Smooth muscle cell of the pulmonary artery (primary cell): ENCODE results near the gene KLHL22. TPM values are rescaled to one million over a fixed set of nuclear protein-coding genes. Genes with fewer than 3 reads are reported as not detected.

Experiments used
- total RNA-seq: library from RNA; depleted of rRNA; stranded (reverse); fragments of >200 nt; gene quantifications from 2 replicates; pipeline ENCODE4 v1.2.3, GENCODE V29; 2014

The KLHL22 gene
- total RNA-seq: 33.8 and 37.7 TPM in 2 replicates

GRCh38 chr22:20494978-20495860, at the start of gene KLHL22:
TSS of gene KLHL22 (minus strand) at chr22:20495795. CDS start at chr22:20489211, 6,584 bp downstream.

GRCh38 chr22:20507253-20508066, 11.9 kb upstream of the KLHL22 start, which contains the start of gene MED15:
TSS of gene MED15 (plus strand) at chr22:20507610. CDS start at chr22:20507679, 69 bp downstream.

DNA sequence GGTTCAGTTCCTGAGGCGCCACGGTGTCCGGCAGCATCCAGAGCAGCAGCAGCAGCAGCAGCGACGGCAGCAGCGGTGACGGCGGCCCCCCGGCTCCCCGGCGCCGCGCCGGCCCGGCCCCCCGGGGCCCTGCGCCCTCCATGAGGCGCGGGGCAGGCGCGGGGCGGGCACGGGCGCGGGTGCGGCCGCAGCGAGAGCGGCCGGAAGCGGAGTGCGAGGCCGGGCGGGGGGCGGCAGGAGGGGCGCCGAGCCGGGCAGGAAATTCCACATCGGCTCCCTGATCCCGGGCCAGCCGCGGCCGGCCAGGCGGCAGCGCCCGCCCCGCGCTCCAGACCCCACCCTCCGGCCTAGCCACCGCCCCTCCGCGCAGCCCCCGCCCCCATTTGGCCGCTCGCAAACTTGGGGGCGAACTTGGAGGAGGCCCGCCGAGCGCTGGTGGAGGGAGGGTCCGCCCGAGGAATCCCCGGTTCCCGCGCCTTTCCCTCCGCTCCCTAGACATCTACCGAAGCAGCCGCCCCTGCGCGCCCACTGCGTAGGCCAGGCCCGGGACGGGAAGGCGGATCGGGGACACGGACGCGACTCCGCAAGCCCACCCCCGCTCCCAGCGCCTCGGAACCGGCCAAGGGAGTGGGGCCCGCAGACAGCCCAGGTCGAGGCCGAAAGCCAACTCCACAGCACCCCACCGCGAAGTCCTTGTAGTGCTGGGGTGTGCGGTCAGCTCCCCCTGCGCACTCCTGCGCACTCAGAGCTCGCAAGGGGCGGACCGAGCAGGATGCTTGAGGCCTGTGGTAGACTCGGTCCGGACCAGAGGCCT, 57.8 kb downstream of the KLHL22 start, which contains the start of gene SCARF2:
Gene SCARF2, minus strand, starts transcription at position 213 of the 814 bp plus-strand sequence. Its CDS starts 71 bp downstream, at position 142.

DNA sequence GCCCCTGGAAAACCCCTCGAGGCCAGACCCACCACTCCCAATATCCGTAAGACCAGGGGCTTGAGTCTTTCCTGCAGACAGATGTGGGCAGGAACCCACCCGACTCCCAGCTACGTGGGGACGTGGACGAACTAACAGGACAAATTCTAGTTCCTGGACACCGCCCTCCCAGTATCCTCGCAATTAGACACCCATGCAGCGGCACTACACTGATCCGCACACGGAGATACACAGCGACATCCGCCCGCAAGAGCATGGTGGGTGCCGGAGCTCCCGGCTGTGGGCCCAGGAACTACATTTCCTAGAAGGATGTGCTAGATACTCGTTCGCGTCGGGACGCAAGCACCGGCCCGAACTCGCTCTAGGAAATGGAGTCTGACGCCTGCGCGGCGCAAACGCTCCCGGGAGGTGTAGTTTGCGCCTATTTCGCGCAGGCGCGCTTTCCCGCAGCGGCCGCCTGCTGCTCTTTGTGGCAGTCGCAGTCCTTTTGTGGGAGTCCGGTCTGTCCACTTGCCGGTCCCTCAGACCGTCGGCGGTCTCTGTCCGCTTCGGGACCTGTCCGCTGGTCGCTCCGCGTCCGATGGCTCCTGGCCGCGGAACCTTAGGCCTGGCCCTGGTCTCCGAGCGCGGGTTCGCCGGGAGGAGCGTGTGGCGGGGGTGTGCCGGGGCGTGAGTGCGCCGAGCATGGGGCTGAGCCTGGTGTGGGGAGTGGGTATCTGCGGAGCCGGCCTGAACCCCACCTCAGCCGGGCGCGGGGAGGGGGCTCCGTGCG, 101.7 kb downstream of the KLHL22 start, which contains the start of gene ZNF74:
Gene ZNF74, plus strand, starts transcription at position 447 of the 772 bp plus-strand sequence. CDS start 478 bp downstream, outside the sequence.

Other genes starting within 250 kb of the KLHL22 start
- gene RTN4R, start 227.5 kb downstream of the KLHL22 start, total RNA-seq: 0.52 and 0.76 TPM in 2 replicates
- gene DGCR6L, start 175.7 kb downstream of the KLHL22 start, total RNA-seq: 29.6 and 32.6 TPM in 2 replicates
- gene ZNF74, start 101.6 kb downstream of the KLHL22 start, total RNA-seq: 7.9 and 14.0 TPM in 2 replicates
- gene SCARF2, start 58.0 kb downstream of the KLHL22 start, total RNA-seq: 41.4 and 64.6 TPM in 2 replicates
- 40.7 and 56.2 TPM in 2 replicates for gene MED15, start 11.8 kb upstream of the KLHL22 start, total RNA-seq